ENCODE data around the gene IFI44L.
A peak's percentile ranks its signal among the peaks of the same experiment; 100 is the strongest.

IFI44L gene

GRCh38 chr1:78645723-78646122 lies 25.5 kb downstream of the IFI44L start:
- DNase-seq: peak in 2 of 5 experiments; percentile 42 to 57

DNA sequence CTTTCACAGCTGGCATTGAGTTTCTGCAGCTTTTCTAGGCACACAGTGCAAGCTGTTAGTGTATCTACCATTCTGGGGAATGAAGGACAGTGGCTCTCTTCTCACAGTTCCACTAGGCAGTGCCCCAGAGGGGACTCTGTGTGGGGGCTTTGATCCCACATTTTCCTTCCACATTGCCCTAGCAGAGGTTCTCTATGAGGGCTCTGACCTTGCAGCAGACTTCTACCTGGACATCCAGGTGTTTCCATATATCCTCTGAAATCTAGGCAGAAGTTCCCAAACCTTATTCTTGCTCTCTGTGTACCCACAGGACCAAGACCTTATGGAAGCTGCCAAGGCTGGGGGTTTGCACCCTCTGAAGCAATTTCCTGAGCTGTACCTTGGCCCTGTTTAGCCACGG lies 27.0 kb downstream of the IFI44L start:
- DNase-seq: no peak

- peak in 4 of 5 experiments; percentile 46 to 67 (median 60) for DNase-seq
Observed at GRCh38 chr1:78649628-78650027, 29.4 kb downstream of the IFI44L start, which contains the start of gene IFI44. Gene IFI44 (plus strand): TSS chr1:78649831. CDS start chr1:78650196, 365 bp downstream.

DNA sequence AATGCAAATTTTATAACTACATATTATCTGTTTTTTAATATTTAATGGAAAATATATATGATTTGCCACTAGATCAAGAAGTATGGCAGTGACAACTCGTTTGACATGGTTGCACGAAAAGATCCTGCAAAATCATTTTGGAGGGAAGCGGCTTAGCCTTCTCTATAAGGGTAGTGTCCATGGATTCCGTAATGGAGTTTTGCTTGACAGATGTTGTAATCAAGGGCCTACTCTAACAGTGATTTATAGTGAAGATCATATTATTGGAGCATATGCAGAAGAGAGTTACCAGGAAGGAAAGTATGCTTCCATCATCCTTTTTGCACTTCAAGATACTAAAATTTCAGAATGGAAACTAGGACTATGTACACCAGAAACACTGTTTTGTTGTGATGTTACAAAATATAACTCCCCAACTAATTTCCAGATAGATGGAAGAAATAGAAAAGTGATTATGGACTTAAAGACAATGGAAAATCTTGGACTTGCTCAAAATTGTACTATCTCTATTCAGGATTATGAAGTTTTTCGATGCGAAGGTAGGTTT lies 29.9 kb downstream of the IFI44L start:
- DNase-seq: no peak

GRCh38 chr1:78651241-78651640 lies 31.0 kb downstream of the IFI44L start:
- peak in 2 of 5 experiments; percentile 14 to 21 for DNase-seq

DNA sequence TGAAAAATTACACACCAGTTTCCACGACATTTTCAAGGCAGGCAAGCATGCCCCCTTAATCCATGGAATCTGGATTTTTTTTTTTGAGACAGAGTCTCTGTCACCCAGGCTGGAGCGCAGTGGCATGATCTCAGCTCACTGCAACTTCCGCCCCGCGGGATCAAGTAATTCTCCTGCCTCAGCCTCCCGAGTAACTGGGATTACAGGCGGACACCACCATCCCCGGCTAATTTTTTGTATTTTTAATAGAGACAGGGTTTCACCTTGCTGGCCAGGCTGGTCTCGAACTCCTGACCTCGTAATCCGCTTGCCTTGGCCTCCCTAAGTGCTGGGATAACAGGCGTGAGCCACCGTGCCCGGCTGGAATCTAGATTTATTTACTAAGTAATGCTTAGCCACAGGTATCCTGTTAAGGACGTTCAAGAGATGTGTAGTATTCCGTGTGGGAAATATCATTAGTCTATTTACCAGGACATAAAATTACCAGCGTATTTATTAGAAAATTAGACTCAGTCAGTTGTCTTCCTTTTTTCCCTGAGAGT lies 31.8 kb downstream of the IFI44L start:
- no peak for DNase-seq

DNA sequence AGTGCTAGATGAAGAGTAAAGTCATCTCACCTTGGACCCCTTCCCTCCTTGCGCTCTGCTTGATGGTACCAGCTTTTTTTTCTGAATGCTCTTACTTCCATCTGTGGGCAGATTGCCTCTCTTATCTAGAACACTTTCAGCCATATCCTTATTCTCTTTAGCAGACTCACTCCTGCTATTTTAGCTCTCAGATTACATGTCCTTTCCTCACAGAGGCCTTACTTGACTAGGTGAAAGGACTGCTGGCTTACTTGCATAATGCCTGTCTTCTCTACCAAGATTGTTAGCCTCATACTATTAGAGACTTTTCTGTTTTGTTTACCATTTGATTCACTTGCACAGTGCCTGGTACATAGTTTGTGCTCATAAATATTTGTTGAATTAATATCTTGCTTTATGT lies 38.7 kb downstream of the IFI44L start:
- no peak for DNase-seq

DNA sequence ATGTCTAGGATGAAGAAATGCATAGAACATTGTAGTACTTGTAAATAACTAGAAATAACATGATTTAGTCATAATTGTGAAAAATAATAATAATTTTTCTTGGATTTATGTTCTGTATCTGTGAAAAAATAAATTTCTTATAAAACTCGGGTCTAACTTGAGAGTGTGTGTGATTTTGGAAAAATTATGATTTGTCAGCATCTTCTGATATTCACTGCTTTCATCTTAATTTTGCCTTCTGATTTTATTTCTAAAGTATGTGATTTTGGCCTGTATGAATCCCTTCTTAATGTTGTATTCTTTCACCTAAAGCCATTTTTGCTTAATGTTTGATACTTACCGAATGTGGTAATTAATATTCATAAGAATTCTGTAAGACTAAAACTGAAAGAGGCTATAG lies 43.7 kb downstream of the IFI44L start:
- no peak for DNase-seq

GRCh38 chr1:78664763-78665162 lies 44.5 kb downstream of the IFI44L start:
- DNase-seq: peak in 1 of 5 experiments; percentile 13

- DNase-seq: no peak
Observed at GRCh38 chr1:78665809-78666208, 45.6 kb downstream of the IFI44L start.

DNA sequence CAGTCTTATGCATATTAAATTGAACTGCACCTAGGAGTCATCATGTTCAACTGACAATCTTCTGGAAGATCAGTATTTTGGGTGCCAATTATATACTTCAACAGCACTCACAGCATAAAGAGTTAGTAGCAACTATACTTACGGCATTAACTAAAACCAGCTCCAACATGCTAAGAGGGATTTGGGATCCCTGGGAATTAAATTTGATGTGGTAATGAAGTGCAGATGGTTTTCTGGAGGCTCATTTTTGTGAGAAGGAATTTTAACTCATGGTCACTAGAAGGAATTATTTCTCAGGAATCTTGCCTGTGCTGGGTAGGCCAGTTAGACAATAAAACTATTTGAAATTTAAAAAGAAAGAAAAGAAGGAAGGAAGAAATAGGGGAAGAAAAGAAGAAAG lies 47.7 kb downstream of the IFI44L start:
- no peak for DNase-seq

DNA sequence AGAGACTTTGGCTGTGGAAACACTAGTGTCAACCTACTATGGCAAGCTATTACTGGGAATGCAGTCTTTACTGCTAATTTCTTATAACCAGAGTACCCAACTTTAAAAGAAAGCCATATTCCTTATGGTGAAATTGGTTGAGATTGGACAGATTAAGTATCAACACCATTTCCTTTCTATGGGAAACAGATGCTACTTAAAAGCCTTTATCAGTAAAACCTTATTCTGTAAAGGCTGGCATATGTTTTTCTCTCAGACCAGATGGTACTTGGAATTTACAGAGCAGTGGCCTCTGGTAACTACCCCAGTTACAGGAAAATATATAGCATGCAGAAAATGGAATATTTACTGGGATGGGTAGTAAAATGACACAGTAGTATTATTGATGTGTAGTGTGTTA lies 48.2 kb downstream of the IFI44L start:
- no peak for DNase-seq

- DNase-seq: no peak
Observed at GRCh38 chr1:78672428-78672827, 52.2 kb downstream of the IFI44L start.

DNA sequence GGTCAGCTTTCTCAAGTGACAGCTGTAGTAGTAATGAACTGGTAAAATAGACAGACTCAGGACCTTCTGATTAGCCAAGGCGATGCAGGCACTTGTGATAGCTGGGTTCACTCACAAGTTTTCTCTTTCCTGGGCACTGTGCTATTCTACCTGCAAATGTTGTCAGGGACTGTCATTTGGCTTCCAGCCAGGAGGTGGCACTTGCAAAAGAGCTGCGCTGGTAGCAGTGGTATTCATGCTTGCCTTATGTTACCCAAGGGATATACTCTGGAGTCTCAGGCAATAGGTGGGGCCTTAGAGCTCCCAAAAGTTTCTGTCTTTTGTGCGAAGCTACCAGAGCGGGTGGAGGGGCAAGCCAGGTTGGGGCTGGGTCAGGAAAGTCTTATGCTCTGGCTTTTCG lies 52.9 kb downstream of the IFI44L start:
- DNase-seq: no peak

- DNase-seq: peak in 4 of 5 experiments; percentile 11 to 58 (median 34)
Observed at GRCh38 chr1:78676347-78676982, 56.2 kb downstream of the IFI44L start.

DNA sequence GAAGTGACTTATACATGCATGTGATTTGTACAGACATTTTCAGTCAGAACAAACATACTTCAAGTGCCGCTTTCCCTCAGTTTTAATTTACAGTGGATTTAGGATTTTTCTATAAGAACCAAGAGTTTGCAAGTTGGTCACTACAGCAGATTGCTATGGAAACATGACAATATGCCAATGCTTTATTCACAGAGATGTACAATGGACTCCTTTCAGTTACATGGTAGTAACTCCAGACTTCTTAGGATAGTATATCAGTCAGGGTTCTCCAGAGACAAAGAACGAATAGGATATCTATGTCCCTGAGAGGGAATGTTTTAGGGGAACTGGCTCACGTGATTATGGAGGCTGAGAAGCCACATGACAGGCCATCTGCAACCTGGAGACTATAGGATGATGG lies 56.7 kb downstream of the IFI44L start:
- no peak for DNase-seq

DNA sequence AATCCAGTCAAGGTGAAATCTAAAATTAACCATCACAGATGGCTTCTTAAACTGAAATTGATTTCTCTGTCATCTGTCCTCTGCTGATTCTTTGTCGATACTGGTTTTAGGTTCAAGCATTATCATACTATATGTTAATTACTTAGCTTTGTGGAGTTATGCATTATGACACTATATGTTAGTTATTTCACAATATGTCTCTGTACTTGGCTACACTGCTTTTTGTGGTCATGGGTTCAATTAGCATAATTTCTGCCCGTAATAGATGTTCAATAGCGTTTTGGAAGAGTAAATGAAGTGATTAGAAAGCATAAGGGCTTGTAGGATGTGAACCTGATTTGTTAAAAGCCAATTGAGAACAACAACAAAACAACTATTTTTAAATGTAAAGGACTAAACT lies 57.5 kb downstream of the IFI44L start:
- no peak for DNase-seq

DNA sequence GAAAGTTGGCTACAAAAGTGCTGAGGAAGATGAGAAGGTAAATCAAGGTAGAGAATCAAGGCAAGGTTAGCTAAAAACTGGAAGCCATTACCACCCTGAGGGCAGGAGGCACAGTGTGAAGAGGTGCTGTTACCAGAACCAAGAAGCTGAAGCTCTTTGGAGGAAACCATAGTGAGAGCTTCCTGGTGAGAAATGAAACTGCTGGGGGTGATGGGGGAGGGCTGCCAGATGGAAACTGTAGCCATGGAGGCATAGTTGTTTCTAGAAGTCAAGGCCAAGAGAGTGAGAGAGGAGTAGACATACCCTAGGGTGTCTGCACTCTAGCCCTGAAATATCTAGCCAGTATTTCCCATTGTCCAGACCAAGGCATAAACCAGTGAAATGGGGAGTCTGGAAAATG lies 58.1 kb downstream of the IFI44L start:
- DNase-seq: peak in 1 of 5 experiments; percentile 40

DNA sequence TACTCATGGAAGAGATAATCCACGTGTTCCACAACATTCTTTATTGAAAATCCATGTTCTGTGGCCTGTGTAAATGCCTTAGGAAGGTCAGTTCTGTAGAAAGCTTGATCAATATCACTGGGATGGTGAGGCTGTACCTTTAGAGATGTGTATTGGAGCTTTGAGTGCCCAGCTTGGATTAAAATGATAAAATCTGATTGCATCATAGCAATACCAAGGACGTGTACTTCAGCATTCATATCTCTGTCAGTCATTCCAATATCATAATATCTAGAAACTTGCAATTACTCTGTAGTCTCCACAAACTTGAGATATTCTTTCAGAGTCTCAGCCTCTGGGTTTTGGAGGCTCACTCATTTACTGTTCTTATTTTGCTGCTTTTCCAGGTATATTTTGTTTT lies 61.0 kb downstream of the IFI44L start:
- no peak for DNase-seq

DNA sequence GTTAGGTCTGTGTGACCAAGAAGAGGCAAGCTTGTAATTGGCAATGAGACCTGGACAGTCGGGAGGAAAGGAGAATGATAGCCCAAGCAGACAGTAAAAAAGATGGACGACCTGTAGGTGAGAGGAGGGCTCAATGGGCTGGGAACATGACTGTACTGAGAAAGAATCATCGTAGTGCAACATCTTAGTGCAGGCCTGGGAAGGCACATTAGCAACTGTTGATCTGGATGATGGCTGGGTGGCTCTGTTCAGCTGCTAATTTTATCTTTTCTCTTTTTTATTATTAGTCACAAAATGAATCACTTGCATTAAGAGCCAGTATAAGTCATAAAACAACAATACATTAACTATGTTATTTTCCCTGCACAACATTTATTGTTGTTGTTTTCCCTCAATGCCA lies 62.2 kb downstream of the IFI44L start:
- no peak for DNase-seq

DNA sequence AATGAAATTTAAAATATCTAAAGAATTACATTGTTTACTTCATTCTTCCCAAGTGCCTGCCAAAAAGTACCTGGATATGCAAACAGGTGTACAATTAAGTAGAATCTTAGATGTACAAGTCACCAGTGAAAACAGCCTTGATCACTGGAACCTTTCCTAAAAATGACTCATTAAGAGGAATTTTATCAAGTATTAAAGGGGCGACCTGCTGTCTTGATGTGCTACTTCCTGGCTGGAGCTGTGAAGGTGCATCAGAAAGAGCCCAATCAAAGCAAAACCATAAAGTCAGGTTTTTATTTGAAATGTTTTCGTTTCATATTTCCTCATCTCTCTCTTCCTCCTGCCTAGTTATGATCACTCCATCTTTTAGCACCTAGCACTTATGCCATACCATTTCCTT lies 62.8 kb downstream of the IFI44L start:
- no peak for DNase-seq

DNA sequence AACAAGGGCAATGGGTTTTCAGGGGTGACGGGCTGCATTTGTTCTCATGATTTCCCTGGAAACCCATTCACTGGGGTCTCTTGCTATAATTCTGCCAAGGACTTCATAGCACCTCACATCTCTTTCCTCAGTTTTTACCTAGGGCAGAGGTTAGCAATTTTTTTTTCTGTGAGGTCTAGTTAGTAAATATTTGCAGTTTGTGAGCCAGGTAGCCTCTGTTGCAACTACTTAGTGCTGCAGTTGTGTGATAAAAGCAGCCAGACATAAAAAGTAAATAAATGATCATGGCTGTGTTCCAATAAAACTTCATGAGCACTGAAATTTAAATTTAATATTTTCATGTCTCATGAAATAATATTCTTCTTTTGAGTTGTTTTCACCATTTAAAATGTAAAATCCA lies 67.1 kb downstream of the IFI44L start:
- no peak for DNase-seq

DNA sequence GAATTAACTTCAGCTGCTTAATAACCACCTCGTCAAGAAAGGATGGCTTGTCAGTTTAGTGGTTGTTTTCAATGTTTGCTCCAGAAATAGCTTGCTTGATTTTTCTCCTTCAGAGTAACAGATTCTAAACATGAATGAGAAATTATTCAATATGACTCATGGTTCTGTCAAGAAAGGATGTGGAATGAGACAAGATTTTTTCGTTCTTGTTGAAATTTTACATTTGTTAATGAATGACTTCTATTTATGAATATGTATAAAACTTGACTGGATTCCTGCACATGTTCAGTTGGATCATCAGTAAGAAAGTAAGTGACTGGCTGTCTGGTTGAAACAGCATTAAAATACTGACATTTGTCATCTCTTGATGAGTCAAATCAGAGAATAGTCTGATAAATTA lies 67.7 kb downstream of the IFI44L start:
- no peak for DNase-seq

- no peak for DNase-seq
Observed at GRCh38 chr1:78688697-78689096, 68.4 kb downstream of the IFI44L start.

GRCh38 chr1:78690516-78690915 lies 70.3 kb downstream of the IFI44L start:
- DNase-seq: no peak

All from T-helper 2 cell (primary cell).